Inflammatory macrophage (primary cell): Measurements from ENCODE around the gene CBX2.

Experiments
- DNase-seq, 2 donors: peaks; one replicate each; pipeline ENCODE4 v3.0.0-alpha.2; 2020 to 2022

Gene CBX2

DNA sequence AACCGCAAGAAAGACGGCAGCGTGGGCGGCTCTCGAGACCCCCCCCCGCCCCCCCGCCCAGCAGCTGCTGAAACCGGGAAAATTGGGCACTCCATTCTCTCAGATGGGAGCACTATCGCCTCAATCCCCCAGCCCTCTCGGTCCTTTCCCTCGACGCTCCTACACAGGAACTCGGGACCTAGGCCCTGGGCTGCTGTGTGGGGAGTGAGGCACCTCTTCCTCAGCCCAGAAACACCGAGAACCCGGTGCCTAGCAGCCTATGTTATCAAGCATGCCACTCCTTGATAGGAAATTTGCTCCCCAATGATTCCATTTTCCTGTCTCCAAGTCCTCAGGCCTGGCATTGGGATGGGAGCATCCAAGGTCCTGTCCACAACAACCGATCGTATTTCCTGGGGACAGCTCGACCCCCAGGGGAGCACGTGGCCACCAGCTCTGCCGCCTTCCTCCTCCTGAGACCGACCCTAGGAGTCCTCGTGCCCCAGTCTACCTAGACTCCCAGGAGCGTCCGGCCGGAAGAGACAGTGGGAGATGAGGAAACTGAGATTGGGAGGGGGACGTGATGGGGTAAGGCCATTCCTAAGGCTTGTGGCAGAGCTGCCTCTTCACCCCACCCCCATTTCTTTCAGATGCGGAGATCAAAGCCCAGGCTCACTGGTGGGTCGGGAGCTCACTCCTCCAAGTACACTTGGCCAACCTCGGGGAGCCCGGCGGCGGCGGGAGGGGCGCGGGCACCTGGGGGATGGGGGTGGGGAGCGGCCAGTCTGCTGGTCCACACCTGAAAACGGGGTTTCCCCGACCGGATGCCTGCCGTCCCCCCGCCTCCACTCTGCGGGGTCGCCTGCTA, 36.4 kb downstream of the CBX2 start:
- no peak for DNase-seq

DNA sequence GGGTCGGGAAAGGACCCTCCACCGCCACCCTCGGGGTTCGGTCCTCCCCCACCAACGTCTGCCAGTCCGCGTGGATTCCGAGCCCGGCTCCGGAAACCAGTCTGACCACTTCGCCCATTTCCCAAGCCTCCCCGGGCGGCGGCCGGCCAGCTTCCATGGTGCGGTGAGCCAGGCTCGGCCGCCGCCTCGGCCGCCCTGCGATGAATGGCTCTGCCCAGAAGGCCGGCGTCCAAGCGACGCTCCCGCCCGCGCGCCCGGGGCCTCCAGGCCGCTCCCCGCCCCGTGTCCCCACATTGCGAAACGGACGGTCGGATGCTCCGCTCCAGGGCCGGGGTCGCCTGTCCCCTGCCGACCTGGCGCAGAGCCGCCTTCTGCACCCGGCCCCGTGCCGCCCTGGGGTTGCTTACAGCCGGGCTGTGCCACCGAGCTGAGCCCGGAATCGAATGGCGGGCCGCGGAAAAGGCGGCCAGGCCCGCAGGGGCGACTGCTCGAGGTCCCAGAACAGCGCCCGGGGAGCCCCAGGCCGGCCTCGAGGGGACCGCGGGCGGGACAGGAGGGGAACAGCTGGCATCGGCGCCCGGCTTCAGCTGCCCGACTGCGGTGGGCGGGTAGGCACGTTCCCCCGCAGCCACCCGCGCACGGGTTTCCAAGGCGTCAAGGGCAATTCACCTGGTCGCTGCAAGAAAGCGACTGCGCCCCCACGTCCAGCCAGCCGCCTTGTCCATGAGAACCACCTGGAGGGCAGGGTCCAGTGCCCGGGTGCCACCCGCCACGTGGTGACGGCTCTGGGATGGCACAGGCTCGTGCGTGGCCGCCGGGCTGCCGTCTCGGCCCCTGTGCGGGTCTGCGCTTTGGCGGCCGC, 37.3 kb downstream of the CBX2 start:
- DNase-seq = no peak

DNA sequence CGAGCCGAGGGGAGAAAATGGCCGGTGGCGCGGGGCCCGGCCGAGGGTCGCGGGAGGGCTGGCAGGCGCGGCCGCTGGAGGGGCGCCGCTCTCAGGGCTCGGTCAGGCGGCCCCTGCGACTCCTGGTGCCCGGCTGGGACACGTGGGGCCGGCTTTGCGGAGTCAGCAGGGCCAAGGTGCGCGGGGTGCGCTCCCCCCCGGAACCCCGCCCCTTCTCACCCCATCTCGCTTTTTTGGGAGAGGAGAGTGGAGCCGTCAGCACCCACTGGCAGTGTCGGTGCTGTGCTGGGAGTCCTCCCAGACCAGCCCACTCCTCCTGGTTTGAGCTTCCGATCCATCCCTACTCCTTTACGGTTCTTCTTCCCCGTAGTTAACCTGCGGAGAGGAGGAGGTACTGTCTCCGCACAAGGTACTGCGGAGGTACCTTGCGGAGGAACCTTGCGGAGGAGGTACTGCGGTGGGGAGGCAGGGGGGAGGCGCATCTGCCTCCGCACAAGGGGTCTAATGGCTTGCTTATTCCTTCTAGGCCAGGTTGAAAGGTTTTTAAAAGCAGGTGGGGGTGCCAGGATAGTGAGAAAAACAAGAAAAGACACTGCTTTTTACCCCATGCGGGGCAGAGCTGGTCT, 38.0 kb downstream of the CBX2 start:
- DNase-seq = no peak

DNA sequence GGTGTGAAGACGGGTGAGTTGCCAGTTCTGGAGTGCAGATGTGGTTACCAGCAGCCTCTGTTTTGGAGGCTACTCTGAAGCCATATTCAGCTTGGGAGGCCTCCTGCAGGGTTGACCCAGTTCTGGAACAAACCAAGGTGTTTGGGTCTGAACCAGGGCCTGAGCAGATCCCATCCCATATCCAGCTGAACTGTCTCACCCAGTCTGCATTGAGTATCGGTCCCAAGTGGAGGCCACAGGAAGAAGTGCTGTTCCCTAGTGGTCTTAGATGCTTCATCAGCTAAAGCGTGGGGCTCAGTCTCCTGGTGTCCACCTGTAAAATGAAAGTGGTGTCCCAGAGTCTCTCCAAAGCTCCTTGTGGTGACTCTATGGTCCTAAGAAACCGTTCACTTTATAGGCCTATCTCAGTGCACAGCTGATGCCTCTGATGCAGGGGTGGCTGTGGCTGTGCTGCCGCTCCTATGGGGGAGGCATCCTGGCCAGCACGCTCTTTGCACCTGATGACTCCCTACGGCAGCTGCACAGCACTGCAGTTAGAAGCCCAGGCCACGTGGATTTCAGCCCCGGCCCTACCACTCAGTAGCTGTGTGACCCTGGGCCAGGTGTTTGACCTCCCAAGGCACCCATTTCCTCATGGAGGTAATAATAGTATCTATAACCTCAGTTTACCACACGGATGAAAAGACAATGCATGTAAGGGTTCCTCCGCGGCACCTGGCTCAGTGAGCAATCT, 40.2 kb downstream of the CBX2 start:
- no peak for DNase-seq

GRCh38 chr17:79819085-79819484, 41.1 kb downstream of the CBX2 start:
- DNase-seq = no peak

DNA sequence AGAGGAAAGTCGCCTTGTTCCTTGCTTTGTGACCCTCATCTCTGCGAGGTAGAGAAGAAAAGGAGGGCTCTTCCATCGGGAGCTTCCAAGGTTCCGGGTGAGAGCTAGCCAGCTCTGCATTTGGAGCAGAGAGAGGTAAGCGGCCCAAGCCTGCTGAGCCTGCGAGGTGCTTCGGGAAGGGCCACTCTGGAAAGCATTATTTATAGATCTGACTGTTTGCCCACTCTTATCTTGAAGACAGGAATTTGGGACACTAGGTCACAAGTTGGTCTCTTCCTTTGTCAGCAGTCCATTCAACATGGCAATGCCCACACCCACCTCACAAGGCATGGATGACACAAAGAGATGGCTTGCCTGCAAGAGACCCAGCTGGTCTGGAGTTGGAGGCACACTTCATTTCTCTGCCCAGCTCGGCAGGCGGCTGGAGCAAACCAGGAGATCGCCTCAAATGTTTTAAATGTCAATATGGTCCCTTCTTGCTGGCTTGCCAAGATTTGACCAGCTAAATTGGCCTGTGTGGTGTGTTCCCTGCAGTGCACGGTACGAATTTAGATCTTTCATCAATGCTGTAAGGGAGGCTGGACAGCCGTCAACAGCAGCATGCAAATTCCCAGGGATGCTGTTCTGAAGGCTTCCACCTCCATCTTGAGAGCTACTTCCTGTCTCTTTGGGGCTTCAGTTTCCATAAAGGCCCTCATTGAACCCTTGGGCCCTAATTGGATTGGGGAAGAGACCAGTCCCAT, 41.8 kb downstream of the CBX2 start:
- no peak for DNase-seq

- DNase-seq = no peak
These were observed 43.0 kb downstream of the CBX2 start for GRCh38 chr17:79820959-79821330.

DNA sequence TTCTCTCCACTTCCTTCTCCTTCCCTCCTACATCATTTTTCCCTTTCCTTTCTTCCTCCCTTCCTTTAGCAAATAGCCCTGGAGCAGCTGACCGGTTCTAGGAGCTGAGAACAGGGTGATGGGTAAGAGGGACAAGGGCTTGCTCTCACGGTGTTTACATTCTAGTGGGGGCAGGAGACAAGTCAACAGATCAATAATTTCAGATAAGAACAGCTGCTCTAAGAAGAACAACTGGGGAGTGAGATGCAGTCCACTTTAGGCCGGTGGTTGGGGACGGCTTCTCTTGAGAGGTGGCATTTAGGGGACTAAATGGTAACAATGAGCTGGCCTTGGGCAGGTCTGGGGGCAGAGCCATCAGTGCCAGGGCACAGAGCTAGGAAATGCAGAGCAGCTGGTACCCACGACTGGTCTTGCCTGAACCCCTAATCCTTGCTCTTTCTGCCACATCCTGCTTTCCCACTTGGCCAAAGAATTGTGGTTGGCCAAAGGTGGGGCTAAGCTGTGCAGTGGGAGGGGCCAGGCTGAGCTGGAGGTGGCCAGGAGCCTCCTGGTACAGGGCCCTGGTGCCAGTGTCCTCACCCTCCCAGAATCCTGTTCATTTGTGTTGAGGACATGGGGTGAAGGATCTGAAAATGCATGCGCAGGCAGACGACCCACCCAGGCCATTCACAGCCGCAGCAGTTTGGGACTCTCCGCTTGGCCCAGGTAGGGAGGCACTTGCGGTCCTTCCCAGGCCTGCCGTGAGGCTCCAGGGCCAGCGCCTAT, 43.6 kb downstream of the CBX2 start:
- no peak for DNase-seq

DNA sequence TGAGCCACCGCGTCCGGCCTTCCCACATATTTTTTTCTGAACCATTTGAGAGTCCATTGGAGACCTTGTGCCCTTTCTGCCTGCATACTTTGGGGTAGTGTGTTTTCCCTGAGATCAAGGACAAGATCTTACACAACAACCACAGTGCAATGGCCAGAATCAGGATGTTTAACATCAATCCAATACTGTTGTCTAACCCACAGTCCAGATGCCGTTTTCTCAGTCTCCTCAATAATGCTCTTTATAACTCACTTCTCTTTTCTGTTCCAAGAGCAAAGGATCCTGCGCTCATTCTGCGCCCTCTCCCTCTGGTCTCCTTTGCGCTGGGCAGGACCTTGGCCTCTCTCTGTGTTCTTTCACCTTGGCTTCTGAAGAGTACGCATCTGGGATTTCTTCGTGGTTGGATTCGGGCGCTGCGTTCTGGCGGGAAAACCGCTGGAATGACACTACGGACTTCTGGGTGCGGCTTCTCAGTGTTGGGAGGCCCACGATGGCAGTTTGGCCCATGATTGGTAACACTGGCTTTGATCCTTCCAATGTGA, 44.7 kb downstream of the CBX2 start:
- DNase-seq = no peak

GRCh38 chr17:79824234-79824633, 46.3 kb downstream of the CBX2 start:
- DNase-seq = no peak

DNA sequence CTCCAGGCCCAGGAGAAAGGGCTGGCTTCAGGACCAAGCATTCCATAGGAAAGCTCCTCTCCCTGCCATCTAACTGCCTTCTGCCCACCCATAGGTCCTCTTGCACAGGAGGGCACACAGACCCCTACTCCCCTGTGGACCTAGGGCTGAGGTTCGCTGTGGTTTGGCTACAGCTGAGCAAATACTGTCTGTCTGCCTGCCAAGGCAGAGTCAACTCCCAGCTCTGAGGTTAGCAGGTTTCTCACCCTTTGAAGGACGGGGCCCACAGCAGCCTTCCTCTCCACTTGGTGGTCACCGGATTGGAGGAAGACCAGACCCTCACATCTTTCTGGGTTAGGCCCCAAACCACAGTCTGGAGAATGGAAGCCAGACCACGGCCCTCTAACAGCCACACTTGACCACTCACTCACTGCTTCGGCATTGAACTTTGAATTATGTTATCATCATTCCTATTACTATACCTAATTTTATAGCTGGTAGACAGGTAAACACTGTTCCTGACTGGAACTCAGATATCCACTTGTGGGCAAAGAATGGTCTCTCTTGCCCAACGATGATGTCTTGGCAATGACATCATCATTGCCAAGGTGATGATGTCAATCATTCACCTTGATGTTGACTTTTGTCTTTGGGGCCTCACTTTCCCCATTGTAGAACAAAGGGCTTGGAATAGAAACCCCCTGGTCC, 47.1 kb downstream of the CBX2 start:
- DNase-seq = no peak

- no peak for DNase-seq
These were observed 47.6 kb downstream of the CBX2 start for GRCh38 chr17:79825580-79825921.

DNA sequence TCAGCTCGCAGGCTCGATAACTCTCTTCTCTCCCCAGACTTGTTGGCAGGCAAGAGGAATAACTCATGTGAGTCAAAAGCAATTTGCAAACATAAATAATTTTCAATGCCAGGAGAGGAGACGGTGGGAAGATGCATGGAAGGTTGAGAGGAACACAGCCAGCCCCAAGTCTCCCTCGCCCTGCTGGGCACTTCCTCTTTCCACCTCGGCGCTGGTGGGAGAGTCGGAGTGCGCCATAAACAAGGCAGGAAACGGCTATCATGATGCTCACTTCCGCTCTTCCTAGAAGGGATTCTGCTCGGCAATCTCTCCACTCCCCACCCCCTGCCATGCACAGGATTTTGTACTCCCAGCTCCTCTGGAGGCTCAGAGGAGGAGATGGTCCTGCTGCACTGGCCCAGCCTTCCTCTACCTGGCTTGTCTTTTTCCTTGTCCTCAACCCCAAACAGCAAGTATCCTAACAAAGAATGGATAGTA, 48.3 kb downstream of the CBX2 start:
- peak; percentile 79 to 81 for DNase-seq

- no peak for DNase-seq
These were observed 49.1 kb downstream of the CBX2 start for GRCh38 chr17:79826841-79827578.

GRCh38 chr17:79829004-79829403, 51.1 kb downstream of the CBX2 start:
- DNase-seq = no peak

GRCh38 chr17:79829457-79829856, 51.5 kb downstream of the CBX2 start:
- no peak for DNase-seq

DNA sequence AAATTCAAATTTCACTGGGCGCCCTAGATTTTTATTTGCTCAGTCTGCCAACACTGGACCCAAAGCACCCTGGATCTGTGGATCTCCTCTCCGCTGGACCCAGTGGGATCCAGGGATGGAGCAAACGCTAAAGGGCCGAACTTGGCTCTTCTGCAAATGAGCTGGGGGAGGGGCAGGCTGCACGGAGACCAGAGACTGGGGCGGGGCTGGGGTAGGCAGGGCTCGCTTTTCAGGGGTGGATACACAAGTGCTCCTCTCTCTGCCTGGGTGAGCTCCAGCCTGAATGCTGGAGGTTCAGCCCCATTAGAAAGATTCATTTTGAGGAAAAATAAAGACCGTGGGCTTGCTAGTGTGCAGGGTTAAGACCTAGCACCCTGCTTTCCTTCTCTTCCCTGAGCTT, 52.4 kb downstream of the CBX2 start:
- DNase-seq = no peak

DNA sequence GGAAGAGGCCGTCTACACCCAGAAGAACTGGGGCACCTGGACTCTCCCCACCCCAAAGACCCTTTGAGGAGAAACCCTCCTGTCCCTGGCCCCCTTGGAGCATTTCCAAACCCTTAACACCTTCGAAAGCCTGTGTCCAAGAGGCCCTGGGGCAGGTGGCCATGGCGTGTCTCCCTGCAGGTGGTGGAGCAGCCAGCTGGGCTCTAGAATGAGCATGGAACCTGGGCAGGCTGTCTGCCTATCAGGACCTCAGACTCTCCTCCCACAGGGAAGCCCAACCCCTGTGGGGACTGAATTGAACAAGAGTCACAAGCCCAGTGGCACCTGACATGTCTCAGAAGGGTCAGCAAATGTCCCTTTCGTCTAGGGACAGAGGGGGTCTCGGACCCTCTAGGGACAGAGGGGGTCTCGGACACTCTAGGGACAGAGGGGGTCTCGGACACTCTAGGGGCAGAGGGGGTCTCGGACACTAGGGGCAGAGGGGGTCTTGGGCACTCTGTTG, 52.9 kb downstream of the CBX2 start:
- DNase-seq = no peak
